ENCODE measurements around the gene TAB2. TPM values are rescaled to one million over a fixed set of nuclear protein-coding genes. Genes with fewer than 3 reads are reported as not detected.

Gene TAB2
- total RNA-seq, 1 experiment from 2014 or later = 45.8 TPM

DNA sequence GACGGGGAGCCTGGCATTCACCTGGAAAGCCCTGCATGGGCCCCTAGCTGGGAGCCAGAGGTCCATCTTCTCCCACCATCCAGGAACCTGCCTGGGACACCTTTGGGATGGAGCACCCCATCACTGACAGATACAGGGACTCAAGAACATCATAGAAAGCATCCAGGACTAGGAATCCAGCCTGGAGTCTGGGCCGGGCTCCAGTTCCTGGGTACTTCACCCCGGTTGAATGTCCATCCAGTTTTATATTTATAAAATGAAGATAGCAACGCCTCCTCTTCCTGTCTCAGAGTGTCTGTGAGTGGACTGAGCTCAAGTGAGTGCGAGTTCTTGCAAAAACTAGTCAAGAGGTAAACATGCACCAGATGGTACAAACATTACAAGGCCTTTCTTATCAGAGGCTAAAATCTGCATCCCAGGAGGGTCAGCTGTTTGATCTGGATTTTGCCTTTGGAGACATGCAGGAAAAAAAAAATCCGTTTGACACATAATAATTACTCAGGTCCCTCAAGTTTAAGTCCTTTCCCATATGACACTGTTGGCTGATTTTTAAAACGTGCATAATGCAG lies 139.9 kb downstream of the TAB2 start:
- TF ChIP-seq, protein P1, sequence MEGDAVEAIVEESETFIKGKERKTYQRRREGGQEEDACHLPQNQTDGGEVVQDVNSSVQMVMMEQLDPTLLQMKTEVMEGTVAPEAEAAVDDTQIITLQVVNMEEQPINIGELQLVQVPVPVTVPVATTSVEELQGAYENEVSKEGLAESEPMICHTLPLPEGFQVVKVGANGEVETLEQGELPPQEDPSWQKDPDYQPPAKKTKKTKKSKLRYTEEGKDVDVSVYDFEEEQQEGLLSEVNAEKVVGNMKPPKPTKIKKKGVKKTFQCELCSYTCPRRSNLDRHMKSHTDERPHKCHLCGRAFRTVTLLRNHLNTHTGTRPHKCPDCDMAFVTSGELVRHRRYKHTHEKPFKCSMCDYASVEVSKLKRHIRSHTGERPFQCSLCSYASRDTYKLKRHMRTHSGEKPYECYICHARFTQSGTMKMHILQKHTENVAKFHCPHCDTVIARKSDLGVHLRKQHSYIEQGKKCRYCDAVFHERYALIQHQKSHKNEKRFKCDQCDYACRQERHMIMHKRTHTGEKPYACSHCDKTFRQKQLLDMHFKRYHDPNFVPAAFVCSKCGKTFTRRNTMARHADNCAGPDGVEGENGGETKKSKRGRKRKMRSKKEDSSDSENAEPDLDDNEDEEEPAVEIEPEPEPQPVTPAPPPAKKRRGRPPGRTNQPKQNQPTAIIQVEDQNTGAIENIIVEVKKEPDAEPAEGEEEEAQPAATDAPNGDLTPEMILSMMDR (conservative IDR thresholded peaks at IDR 0.05) = no peak
- no peak for TF ChIP-seq EZH2 (IDR thresholded peaks at IDR 0.05; ENCODE audit: low read depth)
- Histone ChIP-seq H3K9me3 (ENCODE audit: insufficient read depth, low read depth) (no peaks in the 10 kb centered on the region), H2AFZ (no peak overlapping the region), H3K4me1 (replicated peaks; ENCODE audit: insufficient read depth) (peaks cover 10% of the 10 kb centered on the region), H3K27ac (no peak overlapping the region), H3F3A (ENCODE audit: insufficient read depth, low read depth) (peaks cover 11% of the 10 kb centered on the region; the same call in 1 of the 2 replicates), H3K4me3 (no peak overlapping the region), H3K79me2 (ENCODE audit: low read depth) (no peaks in the 10 kb centered on the region), H3K36me3 (ENCODE audit: low read depth) (no peaks in the 10 kb centered on the region), H3K9me2 (ENCODE audit: insufficient read depth) (no peaks in the 10 kb centered on the region), H4K20me1 (ENCODE audit: insufficient read depth) (no peaks in the 10 kb centered on the region), H3K27me3 (ENCODE audit: insufficient read depth, low read depth) (no peaks in the 10 kb centered on the region), H3K4me2 (no peak overlapping the region)
- DNase-seq = no peak
- intact Hi-C loops (cut with micrococcal nuclease; ENCODE audit: unreplicated experiment) = no loop called here
- ChIA-PET CTCF (no interaction called here), POLR2A (ENCODE audit: unreplicated experiment) (no interaction called here)
- BruUV-seq (replicated peaks) = no TSS peak

DNA sequence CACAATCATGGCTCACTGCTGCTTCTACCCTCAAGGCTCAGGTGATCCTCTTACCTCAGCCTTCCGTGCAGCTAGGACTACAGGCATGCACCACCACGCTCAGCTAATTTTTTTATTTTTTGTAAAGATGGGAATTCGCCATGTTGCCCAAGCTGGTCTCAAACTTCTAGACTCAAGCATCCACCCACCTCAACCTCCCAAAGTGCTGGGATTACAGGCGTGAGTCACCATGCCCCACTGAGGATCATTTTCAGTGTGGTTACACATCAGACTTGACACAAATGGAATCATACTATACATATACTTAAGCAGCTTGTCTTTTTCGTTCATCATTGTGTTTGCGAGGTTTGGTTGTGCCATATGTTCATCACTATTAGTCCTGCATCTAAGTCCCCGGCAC lies 140.7 kb downstream of the TAB2 start:
- Histone ChIP-seq H3K79me2 (ENCODE audit: low read depth) (no peaks in the 10 kb centered on the region), H3K27ac (no peak overlapping the region), H3K4me2 (no peak overlapping the region), H2AFZ (no peak overlapping the region), H3K27me3 (ENCODE audit: insufficient read depth, low read depth) (no peaks in the 10 kb centered on the region), H3K4me1 (replicated peaks; ENCODE audit: insufficient read depth) (peaks cover 10% of the 10 kb centered on the region), H3K9me2 (ENCODE audit: insufficient read depth) (no peaks in the 10 kb centered on the region), H3K9me3 (ENCODE audit: insufficient read depth, low read depth) (no peaks in the 10 kb centered on the region), H3K4me3 (no peak overlapping the region), H3K36me3 (ENCODE audit: low read depth) (no peaks in the 10 kb centered on the region), H3F3A (ENCODE audit: insufficient read depth, low read depth) (peaks cover 11% of the 10 kb centered on the region; the same call in 1 of the 2 replicates), H4K20me1 (ENCODE audit: insufficient read depth) (no peaks in the 10 kb centered on the region)
- intact Hi-C loops (cut with micrococcal nuclease; ENCODE audit: unreplicated experiment) = no loop called here
- ChIA-PET POLR2A (ENCODE audit: unreplicated experiment) (interaction anchor here (0.7 kb wide), 1 partner anchor 484 kb away, joined by 19 read pairs; no protein-coding TSS in a partner anchor), CTCF (no interaction called here)
- no TSS peak for BruUV-seq (replicated peaks)
- no peak for DNase-seq
- TF ChIP-seq EZH2 (IDR thresholded peaks at IDR 0.05; ENCODE audit: low read depth) = no peak
- TF ChIP-seq, protein P1 (conservative IDR thresholded peaks at IDR 0.05) = no peak

DNA sequence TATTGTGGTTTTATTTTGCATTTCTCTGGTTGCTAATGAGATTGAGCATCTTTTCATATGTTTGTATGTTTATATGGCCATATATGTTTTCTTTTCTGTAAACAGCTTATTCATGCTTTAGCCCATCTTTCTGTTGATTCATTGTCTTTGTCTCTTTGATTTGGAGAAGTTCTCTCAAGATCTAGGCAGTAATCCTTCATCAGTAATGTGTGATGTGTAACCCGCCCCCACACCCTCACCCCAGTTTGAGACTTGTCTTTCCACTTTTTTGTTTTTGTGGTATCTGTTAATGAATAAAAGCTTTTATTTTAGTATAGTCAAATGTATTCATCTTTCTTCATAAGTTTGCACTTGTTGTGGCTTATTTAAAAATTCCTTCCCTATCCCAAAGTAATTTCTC lies 141.3 kb downstream of the TAB2 start:
- no peaks in the 10 kb centered on the region for H4K20me1 ChIP-seq (ENCODE audit: insufficient read depth)
- H3K36me3 ChIP-seq (ENCODE audit: low read depth) = no peaks in the 10 kb centered on the region
- H3K9me3 ChIP-seq (ENCODE audit: insufficient read depth, low read depth) = no peaks in the 10 kb centered on the region
- H3K4me3 ChIP-seq = no peak overlapping the region
- intact Hi-C loops (cut with micrococcal nuclease; ENCODE audit: unreplicated experiment) = no loop called here
- H2AFZ ChIP-seq = no peak overlapping the region
- DNase-seq = no peak
- no peaks in the 10 kb centered on the region for H3K27me3 ChIP-seq (ENCODE audit: insufficient read depth, low read depth)
- no peaks in the 10 kb centered on the region for H3K9me2 ChIP-seq (ENCODE audit: insufficient read depth)
- POLR2A ChIA-PET (ENCODE audit: unreplicated experiment) = interaction anchor here (0.5 to 0.7 kb wide), 2 partner anchors 194 to 485 kb away, joined by 6 to 19 read pairs; no protein-coding TSS in a partner anchor
- no peaks in the 10 kb centered on the region for H3K79me2 ChIP-seq (ENCODE audit: low read depth)
- peaks cover 10% of the 10 kb centered on the region; the same call in 1 of the 2 replicates for H3F3A ChIP-seq (ENCODE audit: insufficient read depth, low read depth)
- H3K4me1 ChIP-seq (replicated peaks; ENCODE audit: insufficient read depth) = peaks cover 7% of the 10 kb centered on the region
- no peak for TF ChIP-seq EZH2 (IDR thresholded peaks at IDR 0.05; ENCODE audit: low read depth)
- TF ChIP-seq, protein P1 (conservative IDR thresholded peaks at IDR 0.05) = no peak
- no peak overlapping the region for H3K27ac ChIP-seq
- BruUV-seq (replicated peaks) = no TSS peak
- no peak overlapping the region for H3K4me2 ChIP-seq
- CTCF ChIA-PET = no interaction called here

All from PC-9 (cell line).